Measurements from ENCODE around the gene SPG7. TPM values are rescaled to one million over a fixed set of nuclear protein-coding genes. Genes with fewer than 3 reads are reported as not detected.

Gene SPG7
- total RNA-seq, 4 donors from 2014 or later: 68.6 to 125 (median 74.8) TPM

DNA sequence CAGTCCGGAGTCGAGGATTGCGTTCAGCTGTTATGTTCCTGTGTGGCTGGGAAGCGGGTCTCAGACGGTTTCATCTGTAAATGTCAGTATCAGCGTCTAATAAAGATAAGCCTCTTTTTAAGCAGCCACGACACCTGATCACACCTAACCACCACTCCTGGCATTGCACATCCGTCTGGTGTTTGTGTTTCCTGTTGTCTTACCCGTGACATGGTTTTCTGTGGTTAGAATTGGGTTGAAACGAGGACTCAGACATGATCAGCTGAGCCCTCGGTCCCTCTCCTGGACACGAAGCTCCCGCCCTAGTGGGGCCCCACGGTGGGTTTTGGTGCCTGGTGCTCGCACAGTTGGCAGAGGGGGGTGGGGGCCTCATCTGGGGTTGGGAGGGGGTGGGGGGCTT is 85.6 kb downstream of the SPG7 start:
- ATAC-seq (ENCODE audit: low FRiP score): no peak
- TF ChIP-seq, protein P1, sequence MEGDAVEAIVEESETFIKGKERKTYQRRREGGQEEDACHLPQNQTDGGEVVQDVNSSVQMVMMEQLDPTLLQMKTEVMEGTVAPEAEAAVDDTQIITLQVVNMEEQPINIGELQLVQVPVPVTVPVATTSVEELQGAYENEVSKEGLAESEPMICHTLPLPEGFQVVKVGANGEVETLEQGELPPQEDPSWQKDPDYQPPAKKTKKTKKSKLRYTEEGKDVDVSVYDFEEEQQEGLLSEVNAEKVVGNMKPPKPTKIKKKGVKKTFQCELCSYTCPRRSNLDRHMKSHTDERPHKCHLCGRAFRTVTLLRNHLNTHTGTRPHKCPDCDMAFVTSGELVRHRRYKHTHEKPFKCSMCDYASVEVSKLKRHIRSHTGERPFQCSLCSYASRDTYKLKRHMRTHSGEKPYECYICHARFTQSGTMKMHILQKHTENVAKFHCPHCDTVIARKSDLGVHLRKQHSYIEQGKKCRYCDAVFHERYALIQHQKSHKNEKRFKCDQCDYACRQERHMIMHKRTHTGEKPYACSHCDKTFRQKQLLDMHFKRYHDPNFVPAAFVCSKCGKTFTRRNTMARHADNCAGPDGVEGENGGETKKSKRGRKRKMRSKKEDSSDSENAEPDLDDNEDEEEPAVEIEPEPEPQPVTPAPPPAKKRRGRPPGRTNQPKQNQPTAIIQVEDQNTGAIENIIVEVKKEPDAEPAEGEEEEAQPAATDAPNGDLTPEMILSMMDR (IDR thresholded peaks at IDR 0.05): no peak
- DNase-seq (ENCODE audit: low spot score): no peak

DNA sequence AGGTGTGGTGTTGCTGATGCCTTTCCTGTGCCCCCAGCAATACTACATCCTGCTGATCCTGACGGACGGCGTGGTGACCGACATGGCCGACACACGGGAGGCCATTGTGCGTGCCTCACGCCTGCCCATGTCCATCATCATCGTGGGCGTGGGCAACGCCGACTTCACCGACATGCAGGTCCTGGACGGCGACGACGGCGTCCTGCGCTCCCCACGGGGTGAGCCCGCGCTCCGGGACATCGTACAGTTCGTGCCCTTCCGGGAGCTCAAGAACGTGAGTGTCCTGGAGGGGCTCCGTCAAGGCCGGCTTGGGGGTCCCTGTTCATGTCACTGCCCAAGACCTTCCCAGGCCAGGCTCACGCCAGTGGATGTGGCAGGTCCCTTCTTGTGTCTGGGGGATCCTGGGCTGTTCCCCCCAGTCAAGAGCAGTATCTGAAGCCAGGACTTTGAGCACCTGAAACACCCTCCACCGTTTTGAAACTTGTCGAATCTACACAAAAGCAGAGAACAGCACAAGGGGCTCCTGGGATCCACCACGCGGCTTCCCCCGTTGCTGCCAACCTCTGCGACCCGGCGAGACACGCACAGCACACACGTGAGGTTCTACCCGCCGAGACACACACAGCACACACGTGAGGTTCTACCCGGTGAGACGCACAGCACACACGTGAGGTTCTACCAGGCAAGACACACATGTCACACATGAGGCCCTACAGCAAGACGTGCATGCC is 87.3 kb downstream of the SPG7 start:
- DNase-seq (ENCODE audit: low spot score) (no peak), ATAC-seq (ENCODE audit: low FRiP score) (no peak)
- TF ChIP-seq, protein P1 (IDR thresholded peaks at IDR 0.05): no peak

DNA sequence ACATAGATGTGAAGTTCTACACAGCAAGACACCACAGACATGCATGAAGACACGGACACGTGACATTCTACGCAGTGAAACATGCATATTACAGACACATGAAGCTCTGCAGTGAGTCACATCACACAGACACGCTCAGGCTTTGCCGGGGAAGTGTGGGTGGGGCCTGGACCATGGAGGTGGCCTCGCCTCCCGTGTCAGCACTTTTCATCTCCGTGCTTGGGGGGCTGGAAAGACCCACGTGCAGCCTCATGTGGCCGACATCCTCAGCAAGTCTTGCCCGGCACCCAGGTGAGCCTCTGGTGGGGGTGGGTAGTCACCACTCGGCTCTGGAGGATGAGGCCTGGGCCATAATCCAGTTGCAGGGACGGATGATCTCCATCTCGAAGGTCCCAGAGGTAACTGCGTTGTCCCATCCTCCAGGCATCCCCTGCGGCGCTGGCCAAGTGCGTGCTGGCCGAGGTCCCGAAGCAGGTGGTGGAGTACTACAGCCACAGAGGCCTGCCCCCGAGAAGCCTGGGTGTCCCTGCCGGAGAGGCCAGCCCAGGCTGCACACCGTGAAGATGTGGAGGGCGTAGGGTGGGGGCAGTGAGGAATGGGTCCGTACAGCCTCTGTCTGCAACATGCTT is 88.0 kb downstream of the SPG7 start:
- DNase-seq (ENCODE audit: low spot score): no peak
- ATAC-seq (ENCODE audit: low FRiP score): no peak
- TF ChIP-seq, protein P1 (IDR thresholded peaks at IDR 0.05): no peak

DNA sequence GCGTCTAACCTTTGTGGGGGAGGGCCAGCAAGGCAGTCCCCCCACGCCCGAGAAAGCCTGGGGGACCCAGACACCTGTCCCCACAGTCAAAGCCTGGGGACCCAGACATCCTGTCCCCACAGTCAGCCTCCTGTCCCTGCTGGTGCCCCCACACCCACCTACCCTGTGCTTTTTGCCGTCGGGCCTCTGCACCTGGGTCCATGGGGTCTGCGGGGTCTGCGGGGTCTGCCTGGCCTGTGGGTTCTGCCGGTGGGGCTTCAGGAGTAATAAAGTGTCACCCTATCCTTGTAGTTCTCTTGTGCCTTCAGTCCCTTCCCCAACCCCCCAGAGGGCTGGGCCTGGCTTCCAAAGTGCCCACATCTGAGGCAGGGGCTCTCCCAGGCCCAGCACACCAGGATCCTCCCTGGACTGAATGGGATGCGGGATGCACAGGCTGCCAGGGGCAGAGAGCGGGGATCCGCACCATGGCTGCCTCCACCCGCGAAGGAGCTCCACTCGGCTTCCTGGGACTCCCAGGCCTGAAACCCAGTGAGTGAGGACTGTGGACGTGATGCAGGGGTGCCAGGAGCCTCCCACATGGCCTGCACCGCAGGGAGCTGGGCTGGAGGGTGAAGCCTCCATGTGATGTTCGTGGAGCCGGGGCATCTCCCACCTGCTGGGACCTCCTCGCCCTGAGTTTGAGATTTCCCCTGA is 88.9 kb downstream of the SPG7 start:
- DNase-seq (ENCODE audit: low spot score) (no peak), ATAC-seq (ENCODE audit: low FRiP score) (no peak)
- TF ChIP-seq, protein P1 (IDR thresholded peaks at IDR 0.05): no peak

DNA sequence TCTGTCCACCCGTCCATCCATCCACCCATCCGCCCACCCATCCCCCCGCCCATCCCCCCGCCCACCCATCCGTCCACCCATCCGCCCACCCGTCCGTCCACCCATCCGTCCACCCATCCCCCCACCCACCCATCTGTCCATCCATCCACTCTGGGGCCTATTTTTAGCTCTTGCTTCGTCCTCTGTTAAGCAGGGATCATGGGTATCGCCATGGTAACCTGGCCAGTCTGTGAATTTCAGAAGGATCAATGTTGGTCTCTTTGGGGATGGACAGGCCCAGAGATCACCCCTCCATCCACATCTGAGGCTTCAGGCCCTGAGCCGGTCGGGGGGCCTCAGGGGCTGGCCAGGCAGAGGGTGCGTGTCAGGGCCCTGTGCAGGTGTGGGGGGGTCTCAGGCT is 90.0 kb downstream of the SPG7 start:
- no peak for ATAC-seq (ENCODE audit: low FRiP score)
- TF ChIP-seq, protein P1 (IDR thresholded peaks at IDR 0.05): no peak
- DNase-seq (ENCODE audit: low spot score): no peak

DNA sequence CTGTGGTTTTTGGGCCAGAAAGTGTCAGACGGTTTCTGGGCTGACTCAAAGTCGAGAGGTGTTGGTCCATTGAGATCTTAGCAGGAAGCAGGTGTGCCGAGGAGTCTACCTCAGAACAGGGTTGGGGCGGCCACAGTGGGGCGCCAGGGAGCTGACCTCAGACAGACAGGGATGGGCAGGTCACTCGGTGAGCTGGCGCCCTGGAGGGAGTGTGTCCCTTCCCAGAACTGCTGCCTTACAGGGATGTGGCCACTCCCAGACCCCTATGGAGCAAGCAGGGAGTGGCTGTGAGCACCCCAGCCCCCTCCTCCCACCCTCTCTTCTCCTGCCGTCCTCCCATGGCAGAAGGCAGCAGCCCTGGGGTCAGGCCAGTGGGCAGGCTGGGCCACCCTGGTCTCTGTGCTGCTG is 91.3 kb downstream of the SPG7 start:
- DNase-seq (ENCODE audit: low spot score) (no peak), ATAC-seq (ENCODE audit: low FRiP score) (no peak)
- TF ChIP-seq, protein P1 (IDR thresholded peaks at IDR 0.05): no peak
